H1 (cell line): ENCODE measurements around the gene MORC1. TPM values are rescaled to one million over a fixed set of nuclear protein-coding genes. Genes with fewer than 3 reads are reported as not detected.

ENCODE experiments used
- CTCF ChIA-PET: fragments of 300-600 bp; sonication (Branson Sonifier 250); formaldehyde crosslinking; loops from one replicate; lab custom pipeline; 2021; ENCODE audit not compliant: partially characterized antibody; lab: Charles Lee
- POLR2A ChIA-PET: fragments of 300-600 bp; sonication (Branson Sonifier 250); formaldehyde crosslinking; loops from one replicate; lab custom pipeline; 2021; ENCODE audit warnings: inconsistent platforms; ENCODE audit not compliant: partially characterized antibody; lab: Charles Lee
- DNase-seq, 2 experiments: peaks; one replicate each; pipeline versions ENCODE4 v3.0.0 to v3.0.0-alpha.2; 2010 to 2022; ENCODE audit warnings: low spot score in 2 of 2, low read depth in 1 of 2, mixed read lengths in 1 of 2
- FAIRE-seq: peaks from 2 replicates; lab custom pipeline; 2011; peaks lifted over from hg19 to GRCh38; lab: Jason Lieb, UNC
- H2AFZ ChIP-seq: 2 replicates; pipeline ENCODE4 v1.8.1; 2012; ENCODE audit warnings: low read length, inconsistent platforms
- H2AK5ac ChIP-seq: 2 replicates; pipeline ENCODE4 v1.6.1; 2013; ENCODE audit warnings: low read depth, low read length
- H2BK120ac ChIP-seq: replicated peaks from 2 replicates; pipeline ENCODE3; 2013; ENCODE audit warnings: low read depth, low read length, inconsistent platforms
- H2BK12ac ChIP-seq: 2 replicates; pipeline ENCODE4 v1.6.1; 2013; ENCODE audit warnings: low read depth, low read length
- H2BK15ac ChIP-seq: 2 replicates; pipeline ENCODE4 v1.6.1; 2013; ENCODE audit warnings: low read length
- H2BK20ac ChIP-seq: 2 replicates; pipeline ENCODE4 v1.6.1; 2013; ENCODE audit warnings: low read length
- H2BK5ac ChIP-seq: 2 replicates; pipeline ENCODE4 v1.6.1; 2013; ENCODE audit warnings: low read depth, low read length
- H3K14ac ChIP-seq: 2 replicates; pipeline ENCODE4 v1.6.1; 2013; ENCODE audit warnings: inconsistent platforms; ENCODE audit not compliant: insufficient read length
- H3K18ac ChIP-seq: 2 replicates; pipeline ENCODE4 v1.6.1; 2013; ENCODE audit warnings: low read length; ENCODE audit errors: extremely low read depth
- H3K23ac ChIP-seq: 2 replicates; pipeline ENCODE4 v1.6.1; 2013; ENCODE audit warnings: inconsistent platforms; ENCODE audit not compliant: insufficient read length
- H3K23me2 ChIP-seq: 2 replicates; pipeline ENCODE4 v1.6.1; 2013; ENCODE audit warnings: low read depth, low read length
- H3K27ac ChIP-seq: 2 replicates; pipeline ENCODE4 v1.6.1; 2011; ENCODE audit warnings: low read depth, low read length, inconsistent platforms
- H3K27me3 ChIP-seq, 4 experiments: replicated peaks in 1 of 4; 1 replicate in 1 of 4; 2 replicates in 3 of 4; pipeline versions ENCODE4 v1.6.1 to v1.8.1; 2011 to 2013; ENCODE audit warnings: low read length in 3 of 4, mild to moderate bottlenecking in 3 of 4, inconsistent platforms in 2 of 4, mixed read lengths in 2 of 4, moderate library complexity in 1 of 4; ENCODE audit not compliant: control insufficient read depth in 3 of 4, insufficient read depth in 3 of 4; ENCODE audit errors: extremely low read depth in 1 of 4
- H3K36me3 ChIP-seq, 4 experiments: 2 replicates each; pipeline versions ENCODE4 v1.6.1 to v1.8.1; 2011 to 2013; ENCODE audit warnings: mild to moderate bottlenecking in 4 of 4, low read length in 3 of 4, moderate library complexity in 2 of 4, control low read depth in 1 of 4, inconsistent platforms in 1 of 4; ENCODE audit not compliant: insufficient read depth in 4 of 4, control insufficient read depth in 2 of 4
- H3K4ac ChIP-seq: replicated peaks from 2 replicates; pipeline ENCODE3; 2013; ENCODE audit warnings: low read length, low read depth, mixed read lengths, inconsistent platforms; ENCODE audit not compliant: insufficient read length
- H3K4me1 ChIP-seq, 4 experiments: replicated peaks in 1 of 4; 1 replicate in 1 of 4; 2 replicates in 3 of 4; pipeline versions ENCODE4 v1.6.1 to v1.8.1; 2011 to 2013; ENCODE audit warnings: low read length in 3 of 4, inconsistent platforms in 2 of 4, mixed read lengths in 1 of 4; ENCODE audit not compliant: insufficient read depth in 4 of 4, control insufficient read depth in 3 of 4
- H3K4me2 ChIP-seq, 2 experiments: 2 replicates each; pipeline versions ENCODE4 v1.6.1 to v1.8.1; 2011 to 2013; ENCODE audit warnings: low read depth in 2 of 2, low read length in 2 of 2, control low read depth in 1 of 2, inconsistent platforms in 1 of 2, mild to moderate bottlenecking in 1 of 2; ENCODE audit not compliant: insufficient read depth in 1 of 2
- H3K4me3 ChIP-seq, 4 experiments: fragments of 200-600, 300-600 bp in 1 of 4; sonication (generic), shearing (Covaris generic), sonication (Bioruptor Twin) in 1 of 4; 2 replicates each; pipeline versions ENCODE4 v1.5.1 to v1.8.1; 2011 to 2016; ENCODE audit warnings: low read length in 4 of 4, low read depth in 3 of 4, control low read depth in 2 of 4, inconsistent platforms in 2 of 4, mild to moderate bottlenecking in 2 of 4, mixed read lengths in 1 of 4, moderate library complexity in 1 of 4; ENCODE audit not compliant: insufficient read depth in 2 of 4; ENCODE audit errors: extremely low read depth in 1 of 4
- H3K56ac ChIP-seq: replicated peaks from 2 replicates; pipeline ENCODE3; 2013; ENCODE audit warnings: low read depth, mild to moderate bottlenecking, mixed read lengths, low read length, inconsistent platforms; ENCODE audit not compliant: insufficient read length
- H3K79me1 ChIP-seq: 2 replicates; pipeline ENCODE4 v1.6.1; 2013; ENCODE audit warnings: low read depth, low read length, control low read depth
- H3K79me2 ChIP-seq, 2 experiments: 2 replicates each; pipeline versions ENCODE4 v1.6.1 to v1.8.1; 2012 to 2013; ENCODE audit warnings: low read length in 2 of 2, mild to moderate bottlenecking in 2 of 2, inconsistent platforms in 1 of 2; ENCODE audit not compliant: insufficient read depth in 2 of 2, control insufficient read depth in 1 of 2
- H3K9ac ChIP-seq, 4 experiments: replicated peaks in 1 of 4; 1 replicate in 1 of 4; 2 replicates in 3 of 4; pipeline versions ENCODE4 v1.6.1 to v1.8.1; 2011 to 2013; ENCODE audit warnings: low read depth in 3 of 4, low read length in 3 of 4, control low read depth in 2 of 4, mild to moderate bottlenecking in 2 of 4, moderate library complexity in 2 of 4, inconsistent platforms in 1 of 4; ENCODE audit errors: extremely low read depth in 1 of 4
- H3K9me3 ChIP-seq, 2 experiments: 2 replicates each; pipeline versions ENCODE4 v1.6.1 to v1.8.1; 2012 to 2013; ENCODE audit warnings: mild to moderate bottlenecking in 2 of 2, moderate library complexity in 2 of 2, control low read depth in 1 of 2, inconsistent platforms in 1 of 2, low read depth in 1 of 2, low read length in 1 of 2, mixed read lengths in 1 of 2; ENCODE audit not compliant: insufficient read depth in 2 of 2
- H4K20me1 ChIP-seq, 2 experiments: replicated peaks in 1 of 2; 2 replicates each; pipeline versions ENCODE3 to v1.8.1; 2011 to 2013; ENCODE audit warnings: inconsistent platforms in 2 of 2, low read length in 2 of 2, mild to moderate bottlenecking in 1 of 2; ENCODE audit not compliant: insufficient read depth in 2 of 2, control insufficient read depth in 1 of 2
- H4K5ac ChIP-seq: 2 replicates; pipeline ENCODE4 v1.6.1; 2013; ENCODE audit warnings: low read length, low read depth, mixed read lengths, inconsistent platforms; ENCODE audit not compliant: insufficient read length
- H4K8ac ChIP-seq: 2 replicates; pipeline ENCODE4 v1.8.0; 2013; ENCODE audit warnings: mild to moderate bottlenecking, moderate library complexity, low read length, inconsistent platforms; ENCODE audit not compliant: insufficient read depth; ENCODE audit errors: extremely low read depth
- H4K91ac ChIP-seq: replicated peaks from 2 replicates; pipeline ENCODE3; 2013; ENCODE audit warnings: low read length, mixed read lengths, inconsistent platforms; ENCODE audit not compliant: insufficient read length
- CHD1 ChIP-seq: IDR thresholded peaks from 2 replicates; pipeline ENCODE4 v1.6.1; 2012; ENCODE audit warnings: low read depth, low read length, improper control_type of control experiment
- EGR1 ChIP-seq: IDR thresholded peaks from 2 replicates; pipeline ENCODE4 v1.6.1; 2011; ENCODE audit warnings: low read depth, low read length, borderline replicate concordance
- HDAC6 ChIP-seq: IDR thresholded peaks from one replicate; pipeline ENCODE4 v1.7.1; 2012; ENCODE audit warnings: low read depth, mild to moderate bottlenecking, inconsistent platforms, low read length, moderate library complexity
- SP1 ChIP-seq: IDR thresholded peaks from 2 replicates; pipeline ENCODE4 v1.6.1; 2011; ENCODE audit warnings: low read depth, low read length
- WGBS, 2 experiments: shearing (Covaris generic) in 1 of 2; methylation state at CpG; one replicate each; pipeline versions ENCODE4 v1.1.6 to v1.1.7; 2013 to 2015; ENCODE audit warnings: low lambda C conversion rate in 2 of 2, mixed read lengths in 2 of 2, inconsistent platforms in 1 of 2, low coverage in 1 of 2, missing lambda C conversion rate in 1 of 2; ENCODE audit not compliant: insufficient replicate concordance in 2 of 2, insufficient coverage in 1 of 2, insufficient read length in 1 of 2; ENCODE audit errors: extremely low coverage in 1 of 2, missing lambda C conversion rate in 1 of 2; 5-methylcytosine and 5-hydroxymethylcytosine counted together
- polyA plus RNA-seq, 7 experiments: library from polyadenylated mRNA; depleted of rRNA in 3 of 7; stranded (reverse) in 5 of 7; unstranded in 2 of 7; fragments of >200 nt in 5 of 7; fragments of 200-250 nt in 2 of 7; gene quantifications; 1 replicate in 5 of 7; 2 replicates in 1 of 7; 4 replicates in 1 of 7; pipeline versions ENCODE4 v1.2.1 to v1.2.3, GENCODE V29; 2011 to 2013; ENCODE audit warnings: missing spikeins in 2 of 7, mixed read lengths in 2 of 7
- total RNA-seq: library from RNA; stranded (reverse); fragmentation: NEBNext Ultra II Directional; extraction: Animal tissue kit (Norgen Biotek cat#: 25700); gene quantifications from 2 replicates; pipeline ENCODE4 v1.2.1, GENCODE V29; 2021

MORC1 gene
- total and polyA plus RNA-seq, 2 of the 8 experiments (the other 6 are each of a cell fraction or from before 2014, with no cell fraction given) = not detected

GRCh38 chr3:108966773-108967172 lies 151.2 kb downstream of the MORC1 start:
- Histone ChIP-seq H3K4me2 (no peak overlapping the region), H3K14ac (no peak overlapping the region), H2AK5ac (no peak overlapping the region), H3K56ac (no peak overlapping the region), H2AFZ (no peak overlapping the region), H3K27me3 (no peaks in the 10 kb centered on the region; a peak in 1 of 7 replicates), H2BK20ac (no peak overlapping the region), H2BK120ac (no peak overlapping the region), H3K4me1 (no peaks in the 10 kb centered on the region), H2BK12ac (no peak overlapping the region), H3K9me3 (no peaks in the 10 kb centered on the region), H4K91ac (no peak overlapping the region), H4K20me1 (no peaks in the 10 kb centered on the region), H3K4ac (no peak overlapping the region), H3K9ac (no peak overlapping the region), H2BK15ac (no peak overlapping the region), H3K4me3 (no peak overlapping the region), H3K23ac (no peak overlapping the region), H4K5ac (no peak overlapping the region), H3K79me1 (no peaks in the 10 kb centered on the region), H2BK5ac (no peak overlapping the region), H3K36me3 (no peaks in the 10 kb centered on the region), H3K79me2 (no peaks in the 10 kb centered on the region), H3K23me2 (no peaks in the 10 kb centered on the region), H3K18ac (no peak overlapping the region), H4K8ac (no peak overlapping the region), H3K27ac (no peak overlapping the region)
- DNase-seq = no peak
- 90% methylated on average over 3 of the region's 3 CpGs; no CpG with 5 or more reads in 1 of the 2 experiments for WGBS, 2 experiments
- ChIA-PET POLR2A (no interaction called here), CTCF (interaction anchor here (0.6 kb wide), 1 partner anchor 444 kb away, joined by 3 read pairs; no protein-coding TSS in a partner anchor)
- no peak for FAIRE-seq
- TF ChIP-seq EGR1 (no peak), CHD1 (no peak), HDAC6 (no peak), SP1 (no peak)
